ENCODE data around the gene SYNGR3.

DNA sequence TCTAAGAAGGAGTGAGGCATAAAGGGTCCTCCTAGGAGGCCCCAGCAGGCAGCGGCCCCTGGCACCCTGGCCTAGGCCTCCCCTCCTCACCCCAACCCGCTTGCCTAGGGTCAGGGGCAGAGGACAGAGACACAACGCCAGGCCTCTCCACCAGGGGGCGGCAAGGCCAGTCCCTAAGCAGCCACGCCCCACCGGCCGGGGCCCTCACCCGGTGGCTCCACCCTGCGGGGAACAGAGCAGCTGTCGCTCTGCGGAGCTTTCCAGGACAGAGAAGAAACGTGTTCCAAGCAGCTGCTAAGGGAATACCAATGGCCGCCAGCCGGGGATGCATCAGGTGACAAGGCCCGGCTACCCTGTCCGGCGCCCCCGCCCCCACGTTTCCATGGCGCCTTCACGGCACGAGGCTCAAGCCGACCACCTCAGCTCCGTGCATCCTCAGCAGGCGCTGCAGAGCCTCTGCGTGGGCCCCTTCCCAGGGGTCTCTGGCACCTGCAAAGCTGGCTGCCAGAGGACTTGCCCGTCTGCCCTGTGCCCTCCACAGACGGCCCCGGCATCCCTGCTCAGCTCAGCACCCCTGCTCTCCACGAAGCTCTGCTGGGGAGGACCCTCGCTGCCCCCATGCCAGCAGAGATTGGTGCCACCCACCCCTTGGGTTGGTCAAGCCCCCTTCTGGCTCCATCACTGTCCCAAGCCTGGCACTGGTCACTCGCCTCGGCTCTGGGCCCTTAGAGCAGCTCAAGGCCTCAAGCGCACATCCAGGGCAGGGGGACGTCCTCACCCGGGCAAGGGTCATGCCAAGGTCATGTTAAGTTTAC is 14.3 kb downstream of the SYNGR3 start:
- TF ChIP-seq, protein P1, sequence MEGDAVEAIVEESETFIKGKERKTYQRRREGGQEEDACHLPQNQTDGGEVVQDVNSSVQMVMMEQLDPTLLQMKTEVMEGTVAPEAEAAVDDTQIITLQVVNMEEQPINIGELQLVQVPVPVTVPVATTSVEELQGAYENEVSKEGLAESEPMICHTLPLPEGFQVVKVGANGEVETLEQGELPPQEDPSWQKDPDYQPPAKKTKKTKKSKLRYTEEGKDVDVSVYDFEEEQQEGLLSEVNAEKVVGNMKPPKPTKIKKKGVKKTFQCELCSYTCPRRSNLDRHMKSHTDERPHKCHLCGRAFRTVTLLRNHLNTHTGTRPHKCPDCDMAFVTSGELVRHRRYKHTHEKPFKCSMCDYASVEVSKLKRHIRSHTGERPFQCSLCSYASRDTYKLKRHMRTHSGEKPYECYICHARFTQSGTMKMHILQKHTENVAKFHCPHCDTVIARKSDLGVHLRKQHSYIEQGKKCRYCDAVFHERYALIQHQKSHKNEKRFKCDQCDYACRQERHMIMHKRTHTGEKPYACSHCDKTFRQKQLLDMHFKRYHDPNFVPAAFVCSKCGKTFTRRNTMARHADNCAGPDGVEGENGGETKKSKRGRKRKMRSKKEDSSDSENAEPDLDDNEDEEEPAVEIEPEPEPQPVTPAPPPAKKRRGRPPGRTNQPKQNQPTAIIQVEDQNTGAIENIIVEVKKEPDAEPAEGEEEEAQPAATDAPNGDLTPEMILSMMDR (IDR thresholded peaks at IDR 0.05): peak; percentile 91 to 97 (median 94)
- no peak for TF ChIP-seq POLR2A (IDR thresholded peaks at IDR 0.05)

All from adrenal gland (tissue), 5 donors.